Aorta (tissue), 5 donors: ENCODE results near the gene EXD2. TPM values are rescaled to one million over a fixed set of nuclear protein-coding genes. Genes with fewer than 3 reads are reported as not detected.
"Not testable (repeated sequence)": the region's sequence is repeated elsewhere in the genome, so short reads cannot be mapped to it uniquely, and the experiment has no call there.

Source experiments
- ATAC-seq: fragments of 200-7000 bp; cut with Tn5 transposase; one replicate; pipeline ENCODE4 v1.9.1; 2022; ENCODE audit warnings: moderate library complexity; ENCODE audit not compliant: low FRiP score
- DNase-seq, 2 donors: peaks; one replicate each; pipeline ENCODE4 v3.0.0-alpha.2; 2020
- H3K27ac ChIP-seq, 2 donors: one replicate each; pipeline ENCODE4 v1.5.1; 2013; ENCODE audit warnings: low read length in 2 of 2, mild to moderate bottlenecking in 2 of 2, moderate library complexity in 2 of 2, control low read depth in 1 of 2, inconsistent platforms in 1 of 2, low read depth in 1 of 2
- H3K27me3 ChIP-seq, 2 donors: one replicate each; pipeline ENCODE4 v1.6.1; 2013; ENCODE audit warnings: control low read depth in 1 of 2, low read length in 1 of 2, mild to moderate bottlenecking in 1 of 2, moderate library complexity in 1 of 2; ENCODE audit not compliant: insufficient read depth in 2 of 2, control insufficient read depth in 1 of 2
- H3K36me3 ChIP-seq, 2 donors: one replicate each; pipeline ENCODE4 v1.6.1; 2013; ENCODE audit warnings: control low read depth in 1 of 2, low read length in 1 of 2, mild to moderate bottlenecking in 1 of 2; ENCODE audit not compliant: insufficient read depth in 2 of 2, control insufficient read depth in 1 of 2
- H3K4me1 ChIP-seq, 2 donors: one replicate each; pipeline ENCODE4 v1.6.1; 2013; ENCODE audit warnings: low read length in 2 of 2, control low read depth in 1 of 2, mild to moderate bottlenecking in 1 of 2, moderate library complexity in 1 of 2; ENCODE audit not compliant: insufficient read depth in 2 of 2, control insufficient read depth in 1 of 2
- H3K4me3 ChIP-seq, 2 donors: one replicate each; pipeline ENCODE4 v1.5.1; 2013; ENCODE audit warnings: low read length in 2 of 2, control low read depth in 1 of 2, mild to moderate bottlenecking in 1 of 2
- H3K9me3 ChIP-seq: one replicate; pipeline ENCODE4 v1.6.1; 2013; ENCODE audit warnings: mild to moderate bottlenecking, low read length; ENCODE audit not compliant: control insufficient read depth
- WGBS, 2 donors: extraction: QIAGEN DNeasy Blood & Tissue Kit; methylation state at CpG; one replicate each; pipeline ENCODE4 v1.1.7; 2013; 5-methylcytosine and 5-hydroxymethylcytosine counted together
- intact Hi-C, 2 donors: fragments of 100-400 bp; cut with DNase I; formaldehyde crosslinking; loops; one replicate each; pipeline versions ENCODE4 v1.14.2 to v1.15.0; 2022
- polyA plus RNA-seq, 2 donors: library from polyadenylated mRNA; stranded (reverse); fragments of 200-250 nt; gene quantifications; one replicate each; pipeline ENCODE4 v1.2.3, GENCODE V29; 2013
- total RNA-seq, 2 donors: library from RNA; stranded (reverse); fragmentation: NEBNext Ultra II Directional; extraction: Animal tissue kit (Norgen Biotek cat#: 25700); gene quantifications; one replicate each; pipeline ENCODE4 v1.2.1, GENCODE V29; 2021
- donor health status: healthy with polysubstance abuse.
- donor health status: Bipolar disorder and iron deficiency.
- donor health status: DM: no; HTN: no; CAD: no.
- donor health status: DM: no; HTN: no; CAD: no.
- donor health status: DM: yes; HTN: yes; CAD: no.

EXD2 gene
- total and polyA plus RNA-seq, 4 donors: 4.5 to 19.4 (median 12.0) TPM

DNA sequence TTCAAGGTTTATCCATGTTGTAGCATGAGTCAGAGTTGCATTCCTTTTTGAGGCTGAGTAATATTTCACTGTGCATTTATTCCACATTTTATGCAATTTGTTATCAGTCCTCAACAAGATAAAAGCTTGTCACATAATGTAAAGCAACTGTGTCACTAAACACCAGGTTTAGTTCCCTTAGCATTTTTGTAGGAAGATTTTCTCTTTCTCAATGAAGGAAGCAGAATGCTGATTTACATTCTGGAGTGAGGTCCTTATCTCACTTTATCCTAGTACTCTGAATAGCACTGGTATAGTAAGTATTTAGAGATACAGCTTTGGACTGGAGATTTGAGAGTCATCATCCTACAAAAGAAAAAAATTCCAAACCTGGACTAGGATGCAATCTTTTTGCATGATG, 9.8 kb upstream of the EXD2 start:
- intact Hi-C loops: no loop called here
- no peaks in the 10 kb centered on the region for H3K4me1 ChIP-seq
- H3K27me3 ChIP-seq: no peaks in the 10 kb centered on the region
- H3K9me3 ChIP-seq: no peaks in the 10 kb centered on the region
- no peak overlapping the region for H3K27ac ChIP-seq
- ATAC-seq (no peak), DNase-seq (no peak)
- no peak overlapping the region for H3K4me3 ChIP-seq
- H3K36me3 ChIP-seq: no peaks in the 10 kb centered on the region

DNA sequence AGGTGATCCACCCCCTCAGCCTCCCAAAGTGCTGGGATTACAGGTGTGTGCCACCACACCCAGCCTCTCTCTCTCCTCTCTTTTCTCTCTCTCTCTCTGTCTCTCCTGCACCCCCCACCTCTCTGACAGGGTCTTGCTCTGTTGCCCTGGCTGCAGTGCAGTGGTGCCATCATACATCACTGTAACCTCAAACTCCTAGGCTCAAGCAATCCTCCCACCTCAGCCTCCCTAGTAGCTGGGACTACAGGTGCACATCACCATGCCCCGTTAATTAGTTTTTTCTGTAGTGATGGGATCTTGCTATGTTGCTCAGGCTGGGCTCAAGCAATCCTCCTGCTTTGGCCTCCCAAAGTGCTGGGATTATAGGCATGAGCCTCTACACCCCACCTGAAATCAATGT, 8.7 kb upstream of the EXD2 start:
- H3K36me3 ChIP-seq, intact Hi-C loops, H3K27ac ChIP-seq, H3K4me1 ChIP-seq, H3K4me3 ChIP-seq, ATAC-seq, DNase-seq, H3K9me3 ChIP-seq, H3K27me3 ChIP-seq: not testable (repeated sequence)
- WGBS, 2 donors: 83 to 92% methylated on average over 1 of the region's 1 CpG

DNA sequence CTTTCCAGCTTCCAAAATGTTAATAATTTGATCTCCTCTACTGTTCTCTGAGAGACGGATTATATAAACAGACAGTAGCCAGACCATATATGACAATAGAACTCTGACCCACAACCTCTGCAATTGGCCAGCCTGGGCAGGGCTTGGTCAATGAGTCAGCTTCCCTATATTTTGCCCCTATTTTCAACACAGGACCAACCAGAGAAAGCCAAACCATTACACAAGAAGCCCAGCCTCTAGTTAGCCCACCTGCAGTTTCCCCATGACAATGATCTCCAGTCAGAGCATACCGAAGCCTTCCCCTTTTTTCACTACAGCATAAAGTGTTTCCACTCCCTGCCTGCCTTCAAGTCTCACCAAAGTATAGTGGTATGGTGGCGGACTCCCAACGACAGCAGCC, 7.6 kb upstream of the EXD2 start:
- Histone ChIP-seq H3K9me3 (no peaks in the 10 kb centered on the region), H3K27me3 (no peaks in the 10 kb centered on the region), H3K4me1 (no peaks in the 10 kb centered on the region), H3K27ac (no peak overlapping the region), H3K4me3 (no peak overlapping the region), H3K36me3 (no peaks in the 10 kb centered on the region)
- intact Hi-C loops: no loop called here
- DNase-seq: no peak
- WGBS, 2 donors: 53 to 56% methylated on average over 4 of the region's 4 CpGs
- no peak for ATAC-seq

DNA sequence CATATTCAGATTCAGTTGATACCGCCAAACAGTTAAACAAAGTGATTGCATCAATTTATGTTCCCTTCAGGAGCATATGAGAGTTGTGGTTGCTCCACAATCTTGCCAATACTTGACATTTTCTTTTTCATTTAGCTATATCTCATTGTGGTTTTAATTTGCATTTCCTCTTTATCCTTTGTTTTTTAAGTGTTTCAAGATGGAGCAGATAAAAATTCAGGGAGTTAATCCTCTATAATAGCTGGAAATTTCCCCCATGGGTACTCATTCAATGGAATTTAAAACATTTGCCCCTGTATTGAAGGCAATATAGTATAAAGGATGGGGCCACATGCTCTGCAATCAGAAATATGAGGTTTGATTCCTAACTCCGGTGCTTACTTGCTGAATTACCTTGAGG, 1.1 kb upstream of the EXD2 start:
- intact Hi-C loops: loop anchor here (5.0 kb wide), 2 partner anchors 38 to 63 kb away; partner anchors contain the start of gene DCAF5 (in 1 of the 2)
- Histone ChIP-seq H3K4me3 (no peak overlapping the region), H3K27ac (no peak overlapping the region), H3K4me1 (no peaks in the 10 kb centered on the region), H3K27me3 (no peaks in the 10 kb centered on the region), H3K36me3 (no peaks in the 10 kb centered on the region), H3K9me3 (no peaks in the 10 kb centered on the region)
- no peak for DNase-seq
- WGBS, 2 donors: 92 to 93% methylated on average over 2 of the region's 2 CpGs
- ATAC-seq: no peak

DNA sequence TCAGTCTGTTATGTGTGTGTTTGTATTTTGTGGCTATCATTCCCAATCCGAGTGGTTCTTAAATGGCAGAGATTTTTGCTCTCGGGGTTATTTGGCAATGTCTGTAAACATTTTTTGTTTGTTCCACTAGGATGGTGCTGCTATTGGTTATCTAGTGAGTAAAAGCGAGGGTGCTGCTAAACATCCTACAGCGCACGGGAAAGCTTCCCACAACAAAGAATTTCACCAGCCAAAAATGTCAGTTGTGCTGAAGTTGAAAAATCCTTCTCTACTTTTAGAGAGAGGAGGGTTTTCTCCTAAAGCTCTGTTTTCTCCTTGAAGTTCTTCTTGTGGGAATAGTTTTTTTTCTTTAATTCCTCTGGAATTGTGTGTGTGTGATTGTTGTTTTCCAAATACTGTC, 2.4 kb downstream of the EXD2 start:
- DNase-seq (no peak), ATAC-seq (no peak)
- Histone ChIP-seq H3K9me3 (no peaks in the 10 kb centered on the region), H3K4me1 (no peaks in the 10 kb centered on the region), H3K27ac (no peak overlapping the region), H3K4me3 (no peak overlapping the region), H3K36me3 (peaks cover 0 to 1% of the 10 kb centered on the region in 2 donors), H3K27me3 (no peaks in the 10 kb centered on the region)
- intact Hi-C loops: loop anchor here (5.0 kb wide), 2 partner anchors 41 to 66 kb away; partner anchors contain the start of gene DCAF5 (in 1 of the 2)
- WGBS, 2 donors: 92 to 93% methylated on average over 5 of the region's 5 CpGs

DNA sequence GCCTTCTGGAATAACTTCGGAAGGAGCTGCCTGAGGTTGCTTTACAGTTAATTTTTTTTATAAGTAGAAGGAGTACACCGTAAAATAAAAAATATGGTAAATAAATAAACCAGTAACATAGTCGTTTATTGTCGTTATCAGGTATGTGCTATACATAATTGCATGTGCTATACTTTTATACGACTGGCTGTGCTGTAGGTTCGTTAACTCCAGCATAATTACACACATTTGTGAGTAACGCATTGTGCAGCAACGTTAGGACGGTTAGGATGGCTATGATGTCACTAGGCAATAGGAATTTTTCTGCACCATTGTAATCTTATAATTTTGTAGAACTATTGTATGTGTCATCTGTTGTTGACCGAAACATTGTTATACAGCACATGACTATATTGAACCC, 8.5 kb downstream of the EXD2 start:
- intact Hi-C loops: no loop called here
- 90% methylated on average over 10 of the region's 10 CpGs for WGBS, 2 donors
- Histone ChIP-seq H3K4me3 (no peak overlapping the region), H3K4me1 (no peaks in the 10 kb centered on the region), H3K27ac (no peak overlapping the region), H3K27me3 (no peaks in the 10 kb centered on the region), H3K36me3 (peaks cover 0 to 1% of the 10 kb centered on the region in 2 donors), H3K9me3 (no peaks in the 10 kb centered on the region)
- no peak for DNase-seq
- ATAC-seq: no peak

DNA sequence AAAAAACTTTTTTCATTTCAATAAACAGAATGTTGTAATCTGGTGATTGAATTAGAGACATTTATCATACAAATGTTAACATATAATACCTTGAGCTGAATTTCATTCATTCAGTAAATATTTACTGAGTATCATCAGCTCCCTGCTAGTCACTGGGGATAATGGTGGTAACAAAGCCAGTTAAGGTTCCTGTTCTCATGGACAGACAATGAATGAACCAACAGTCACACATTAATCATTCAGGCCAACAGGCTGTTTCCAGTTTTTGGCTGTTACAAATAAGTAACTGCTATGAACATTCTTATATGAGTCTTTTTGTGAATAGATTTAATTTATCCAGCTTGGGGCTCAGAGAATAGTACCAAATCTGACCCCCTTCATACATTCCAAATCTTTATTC, 13.5 kb downstream of the EXD2 start:
- Histone ChIP-seq H3K36me3 (no peaks in the 10 kb centered on the region), H3K27ac (no peak overlapping the region), H3K4me1 (no peaks in the 10 kb centered on the region), H3K4me3 (no peak overlapping the region), H3K9me3 (no peaks in the 10 kb centered on the region), H3K27me3 (no peaks in the 10 kb centered on the region)
- intact Hi-C loops: no loop called here
- ATAC-seq (no peak), DNase-seq (no peak)

DNA sequence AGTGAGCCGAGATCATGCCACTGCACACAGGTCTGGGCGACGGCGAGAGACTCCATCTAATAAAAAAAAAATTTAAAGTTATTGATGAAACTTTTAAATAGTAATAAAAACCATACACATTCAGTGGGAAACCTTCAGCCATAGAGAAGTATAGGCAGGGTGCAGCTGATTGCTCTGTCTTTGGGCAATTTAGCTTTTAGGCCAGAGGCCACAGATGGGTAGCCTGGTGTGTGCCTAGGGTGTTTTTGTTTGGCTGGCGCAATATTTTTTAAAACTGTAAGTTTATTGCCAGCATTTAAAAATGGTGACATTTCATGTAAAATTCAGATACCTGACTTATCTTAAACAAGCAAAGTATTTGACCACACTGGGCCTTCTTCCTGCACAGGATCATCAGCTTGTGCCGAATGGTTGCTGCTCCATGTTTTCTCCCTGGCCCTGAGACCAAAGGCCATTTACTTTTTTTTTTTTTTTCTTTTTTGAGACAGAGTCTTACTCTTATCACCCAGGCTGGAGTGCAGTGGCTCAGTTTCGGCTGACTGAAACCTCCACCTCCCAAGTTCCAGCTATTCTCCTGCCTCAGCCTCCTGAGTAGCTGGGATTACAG, 16.2 kb downstream of the EXD2 start:
- ATAC-seq: no peak
- H3K27ac ChIP-seq: no peak overlapping the region
- no peaks in the 10 kb centered on the region for H3K36me3 ChIP-seq
- H3K4me3 ChIP-seq: no peak overlapping the region
- intact Hi-C loops: no loop called here
- H3K9me3 ChIP-seq: no peaks in the 10 kb centered on the region
- H3K4me1 ChIP-seq: no peaks in the 10 kb centered on the region
- no peak for DNase-seq
- H3K27me3 ChIP-seq: no peaks in the 10 kb centered on the region
- WGBS, 2 donors: 97 to 99% methylated on average over 7 of the region's 7 CpGs

DNA sequence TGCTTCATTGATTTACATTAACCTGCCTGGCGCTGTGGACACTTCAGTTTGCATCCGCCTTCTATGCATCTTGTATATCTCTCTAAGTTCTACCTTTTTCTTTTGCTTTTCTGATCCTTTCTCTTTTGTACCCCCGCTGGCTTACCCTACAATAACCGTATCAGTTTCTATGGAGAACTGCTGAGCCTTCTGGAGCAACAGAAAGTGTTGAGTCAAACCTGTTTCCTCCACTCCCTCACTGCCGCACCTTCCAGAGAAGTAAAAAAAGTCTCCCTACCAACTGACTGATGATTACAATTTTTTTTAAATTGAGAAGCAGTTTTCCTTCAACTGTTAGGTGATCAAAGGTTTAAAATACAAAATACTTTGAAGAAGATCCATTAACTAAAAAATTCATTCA, 17.4 kb downstream of the EXD2 start:
- H3K4me1 ChIP-seq: no peaks in the 10 kb centered on the region
- 93 to 94% methylated on average over 5 of the region's 5 CpGs for WGBS, 2 donors
- no peak overlapping the region for H3K27ac ChIP-seq
- peaks cover 0 to 1% of the 10 kb centered on the region in 2 donors for H3K36me3 ChIP-seq
- no peaks in the 10 kb centered on the region for H3K27me3 ChIP-seq
- intact Hi-C loops: no loop called here
- no peaks in the 10 kb centered on the region for H3K9me3 ChIP-seq
- ATAC-seq (no peak), DNase-seq (no peak)
- H3K4me3 ChIP-seq: no peak overlapping the region
